Upper lobe of left lung (tissue), 6 donors: ENCODE data around the gene USP24. TPM values are rescaled to one million over a fixed set of nuclear protein-coding genes. Genes with fewer than 3 reads are reported as not detected.

Experiments used
- ATAC-seq, 2 donors: fragments of 200-7000 bp; cut with Tn5 transposase; one replicate each; pipeline ENCODE4 v1.9.1; 2022; ENCODE audit warnings: mild to moderate bottlenecking in 2 of 2, moderate library complexity in 2 of 2; ENCODE audit not compliant: low FRiP score in 2 of 2
- DNase-seq, 2 donors: peaks; one replicate each; pipeline ENCODE4 v3.0.0-alpha.2; 2019 to 2020
- H3K27ac ChIP-seq, 4 donors: fragments of 200-600 bp; sonication (generic); one replicate each; pipeline ENCODE4 v1.5.1; 2016 to 2019
- H3K27me3 ChIP-seq, 4 donors: fragments of 200-600 bp; sonication (generic); one replicate each; pipeline ENCODE4 v1.5.1; 2017 to 2019
- H3K36me3 ChIP-seq, 4 donors: fragments of 200-600 bp; sonication (generic); one replicate each; pipeline ENCODE4 v1.5.1; 2016 to 2019
- H3K4me1 ChIP-seq, 4 donors: fragments of 200-600 bp; sonication (generic); one replicate each; pipeline ENCODE4 v1.5.1; 2018 to 2019
- H3K4me3 ChIP-seq, 4 donors: fragments of 200-600 bp; sonication (generic); one replicate each; pipeline ENCODE4 v1.5.1; 2017 to 2019; ENCODE audit warnings: mild to moderate bottlenecking in 2 of 4, moderate library complexity in 1 of 4
- H3K9me3 ChIP-seq, 4 donors: fragments of 200-600 bp; sonication (generic); one replicate each; pipeline ENCODE4 v1.5.1; 2018 to 2019
- EP300 ChIP-seq, 4 donors: sonication (generic); formaldehyde crosslinking; IDR thresholded peaks; one replicate each; pipeline ENCODE4 v1.5.1; 2017; ENCODE audit warnings: antibody characterized with exemption in 4 of 4, control low read depth in 2 of 4
- POLR2A ChIP-seq, 4 donors: fragments of 450-650 bp; IDR thresholded peaks; one replicate each; pipeline ENCODE4 v1.5.1; 2016 to 2017; ENCODE audit warnings: antibody characterized with exemption in 4 of 4, mild to moderate bottlenecking in 2 of 4
- POLR2AphosphoS5 ChIP-seq, 2 donors: sonication (generic); formaldehyde crosslinking; IDR thresholded peaks; one replicate each; pipeline ENCODE4 v1.5.1; 2017; ENCODE audit warnings: antibody characterized with exemption in 2 of 2
- WGBS, 2 donors: methylation state at CpG; one replicate each; pipeline ENCODE4 v1.1.5; 2017 to 2018; 5-methylcytosine and 5-hydroxymethylcytosine counted together
- total RNA-seq, 6 donors: library from RNA; depleted of rRNA in 4 of 6; stranded (reverse); fragments of >200 nt in 4 of 6; gene quantifications; one replicate each; pipeline versions ENCODE4 v1.1.0 to v1.2.1, GENCODE V29; 2016 to 2021
- TF ChIP-seq, protein P1 (sequence below), 6 experiments: fragments of 450-650 bp in 4 of 6; fragments of 200-600 bp in 2 of 6; sonication (generic) in 2 of 6; IDR thresholded peaks; one replicate each; pipeline ENCODE4 v1.5.1; 2016 to 2019; ENCODE audit warnings: antibody characterized with exemption in 6 of 6
- donor health status: DM: no; HTN: no; CAD: no; lungs with moderate emphysema.
- donor health status: DM: no; HTN: yes; CAD: no; lungs with severe emphysema.

The USP24 gene
- total RNA-seq, 6 donors from 2014 or later = 31.9 to 57.6 (median 41.9) TPM

DNA sequence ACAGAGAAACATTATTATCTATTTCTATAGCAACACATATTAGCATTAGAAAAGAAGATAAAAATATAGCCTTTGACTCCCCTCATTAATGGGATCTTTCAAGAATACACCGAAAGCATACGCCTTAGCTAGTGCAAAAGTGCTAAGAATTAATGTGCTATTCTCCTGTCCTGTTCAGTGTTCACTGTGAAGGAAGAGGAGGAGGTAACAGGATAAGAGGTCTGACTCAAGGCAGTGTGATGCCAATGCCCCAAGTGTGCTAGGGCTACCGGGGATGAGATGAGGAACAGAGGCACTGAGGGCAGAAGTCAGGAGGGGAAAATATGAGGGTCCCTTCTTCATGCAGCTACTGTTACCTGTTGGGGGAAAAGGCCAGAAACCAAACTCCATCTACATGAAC lies 43.5 kb downstream of the USP24 start:
- Histone ChIP-seq H3K4me3 (no peak overlapping the region), H3K4me1 (no peaks in the 10 kb centered on the region), H3K27me3 (no peaks in the 10 kb centered on the region), H3K36me3 (peaks cover 0 to 51% (median 8%) of the 10 kb centered on the region in 4 donors), H3K9me3 (no peaks in the 10 kb centered on the region), H3K27ac (no peak overlapping the region)
- ATAC-seq (no peak), DNase-seq (no peak)
- TF ChIP-seq POLR2A (IDR thresholded peaks at IDR 0.05) = no peak
- TF ChIP-seq POLR2AphosphoS5 (IDR thresholded peaks at IDR 0.05) = no peak
- TF ChIP-seq EP300 (IDR thresholded peaks at IDR 0.05) = no peak
- TF ChIP-seq, protein P1, sequence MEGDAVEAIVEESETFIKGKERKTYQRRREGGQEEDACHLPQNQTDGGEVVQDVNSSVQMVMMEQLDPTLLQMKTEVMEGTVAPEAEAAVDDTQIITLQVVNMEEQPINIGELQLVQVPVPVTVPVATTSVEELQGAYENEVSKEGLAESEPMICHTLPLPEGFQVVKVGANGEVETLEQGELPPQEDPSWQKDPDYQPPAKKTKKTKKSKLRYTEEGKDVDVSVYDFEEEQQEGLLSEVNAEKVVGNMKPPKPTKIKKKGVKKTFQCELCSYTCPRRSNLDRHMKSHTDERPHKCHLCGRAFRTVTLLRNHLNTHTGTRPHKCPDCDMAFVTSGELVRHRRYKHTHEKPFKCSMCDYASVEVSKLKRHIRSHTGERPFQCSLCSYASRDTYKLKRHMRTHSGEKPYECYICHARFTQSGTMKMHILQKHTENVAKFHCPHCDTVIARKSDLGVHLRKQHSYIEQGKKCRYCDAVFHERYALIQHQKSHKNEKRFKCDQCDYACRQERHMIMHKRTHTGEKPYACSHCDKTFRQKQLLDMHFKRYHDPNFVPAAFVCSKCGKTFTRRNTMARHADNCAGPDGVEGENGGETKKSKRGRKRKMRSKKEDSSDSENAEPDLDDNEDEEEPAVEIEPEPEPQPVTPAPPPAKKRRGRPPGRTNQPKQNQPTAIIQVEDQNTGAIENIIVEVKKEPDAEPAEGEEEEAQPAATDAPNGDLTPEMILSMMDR (IDR thresholded peaks at IDR 0.05) = no peak
- 93 to 97% methylated on average over 3 of the region's 3 CpGs for WGBS, 2 donors

DNA sequence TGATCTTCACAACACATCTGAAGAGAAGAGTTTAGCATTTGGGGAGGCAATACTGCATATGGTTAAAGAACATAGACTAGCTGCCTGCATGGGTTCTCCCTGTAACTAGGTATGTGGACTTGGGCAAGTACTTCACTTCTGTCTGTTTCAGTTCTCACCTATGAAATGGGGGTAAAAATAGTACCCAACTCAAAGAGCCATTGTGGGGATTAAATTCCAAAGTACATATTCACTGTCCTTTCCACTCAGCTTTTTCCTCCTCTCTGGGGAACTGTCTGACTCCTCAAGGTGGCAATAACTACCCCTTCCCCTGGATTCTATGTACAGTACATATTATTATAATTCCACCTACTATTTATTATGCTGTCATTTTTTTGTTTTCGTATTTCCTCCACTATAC lies 44.7 kb downstream of the USP24 start:
- Histone ChIP-seq H3K4me1 (no peaks in the 10 kb centered on the region), H3K27me3 (no peaks in the 10 kb centered on the region), H3K9me3 (no peaks in the 10 kb centered on the region), H3K27ac (no peak overlapping the region), H3K4me3 (no peak overlapping the region), H3K36me3 (peaks cover 0 to 55% (median 10%) of the 10 kb centered on the region in 4 donors)
- no peak for DNase-seq
- no peak for ATAC-seq
- TF ChIP-seq POLR2AphosphoS5 (IDR thresholded peaks at IDR 0.05) (no peak), POLR2A (IDR thresholded peaks at IDR 0.05) (no peak), EP300 (IDR thresholded peaks at IDR 0.05) (no peak)
- TF ChIP-seq, protein P1 (IDR thresholded peaks at IDR 0.05) = no peak
- WGBS, 2 donors = 74 to 77% methylated on average over 1 of the region's 1 CpG

DNA sequence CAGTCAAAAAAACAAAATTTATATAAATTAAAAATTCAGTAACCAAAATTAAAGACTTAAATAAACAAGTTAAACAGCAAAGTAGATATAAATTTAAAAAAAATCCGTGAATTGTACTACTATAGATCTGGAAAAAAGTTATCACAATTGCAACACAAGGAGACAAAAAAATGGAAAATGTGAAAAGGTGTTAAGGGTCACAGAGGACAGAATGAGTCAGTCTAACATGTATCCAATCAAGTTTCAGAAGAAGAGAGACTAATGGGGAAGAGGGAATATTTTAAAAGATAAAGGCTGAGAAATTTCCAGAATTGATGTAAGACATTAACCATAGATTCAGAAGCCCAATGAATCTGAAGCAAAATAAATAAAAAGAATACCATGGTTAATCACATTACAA lies 46.0 kb downstream of the USP24 start:
- no peak overlapping the region for H3K4me3 ChIP-seq
- H3K27me3 ChIP-seq = no peaks in the 10 kb centered on the region
- no peak for TF ChIP-seq POLR2A (IDR thresholded peaks at IDR 0.05)
- no peak for TF ChIP-seq EP300 (IDR thresholded peaks at IDR 0.05)
- TF ChIP-seq, protein P1 (IDR thresholded peaks at IDR 0.05) = no peak
- no peak for TF ChIP-seq POLR2AphosphoS5 (IDR thresholded peaks at IDR 0.05)
- ATAC-seq = no peak
- H3K36me3 ChIP-seq = peaks cover 4 to 65% (median 13%) of the 10 kb centered on the region in 4 donors
- H3K4me1 ChIP-seq = no peaks in the 10 kb centered on the region
- 89 to 90% methylated on average over 1 of the region's 1 CpG for WGBS, 2 donors
- no peaks in the 10 kb centered on the region for H3K9me3 ChIP-seq
- H3K27ac ChIP-seq = no peak overlapping the region
- no peak for DNase-seq

DNA sequence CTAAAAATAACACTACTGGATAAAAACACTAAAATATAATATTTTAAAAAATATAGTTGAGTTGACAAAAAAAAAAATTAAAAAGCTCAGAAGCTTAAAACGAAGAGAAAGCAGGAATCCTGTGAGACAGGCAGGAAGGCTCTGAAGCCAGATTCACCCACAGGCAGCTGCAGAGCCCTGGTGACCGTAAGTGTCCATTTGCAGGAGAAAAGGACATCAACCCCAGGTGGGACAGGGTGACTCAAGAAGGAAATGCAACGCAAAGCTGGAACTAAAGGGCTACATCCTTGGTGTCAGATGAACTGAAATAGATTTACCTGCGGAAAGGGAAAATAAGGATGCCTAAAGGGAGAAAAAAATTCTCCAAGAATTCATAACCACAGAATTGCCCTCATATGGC lies 46.8 kb downstream of the USP24 start:
- Histone ChIP-seq H3K27me3 (no peaks in the 10 kb centered on the region), H3K27ac (no peak overlapping the region), H3K9me3 (no peaks in the 10 kb centered on the region), H3K36me3 (peaks cover 4 to 72% (median 14%) of the 10 kb centered on the region in 4 donors), H3K4me1 (no peaks in the 10 kb centered on the region), H3K4me3 (no peak overlapping the region)
- TF ChIP-seq EP300 (IDR thresholded peaks at IDR 0.05) = no peak
- DNase-seq = no peak
- 90 to 94% methylated on average over 4 of the region's 4 CpGs for WGBS, 2 donors
- ATAC-seq = no peak

DNA sequence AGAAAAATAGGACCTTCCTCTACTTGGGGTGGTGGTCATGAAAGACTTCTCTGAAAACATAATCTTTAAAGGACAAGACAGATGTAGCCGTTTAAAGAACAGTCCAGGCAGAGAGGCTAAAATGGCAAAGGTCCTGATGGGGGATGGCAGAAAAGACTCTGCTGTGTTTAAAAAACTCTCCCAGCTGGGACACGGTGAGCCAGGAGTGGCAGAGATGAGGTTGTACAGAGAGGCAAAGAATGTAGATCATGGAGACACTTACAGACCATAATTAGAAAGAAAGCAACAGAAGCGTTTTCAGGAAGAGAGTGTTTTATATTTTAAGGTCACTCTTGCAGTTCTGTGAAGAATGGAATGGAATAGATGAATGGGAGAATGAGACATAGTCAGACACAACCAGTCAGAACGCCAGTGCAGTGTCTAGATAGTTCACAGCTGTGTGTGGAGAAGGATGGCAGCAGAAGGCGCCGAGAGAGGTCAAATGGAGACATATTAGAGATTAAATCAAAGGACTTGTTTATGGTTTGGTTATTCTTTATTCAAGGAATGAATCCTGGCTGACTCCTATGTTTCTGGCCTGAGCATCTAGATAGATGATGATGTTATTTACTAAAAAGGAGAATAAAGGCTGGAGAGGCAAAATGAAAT lies 47.8 kb downstream of the USP24 start:
- H3K4me3 ChIP-seq = no peak overlapping the region
- no peak overlapping the region for H3K27ac ChIP-seq
- WGBS, 2 donors = 83 to 88% methylated on average over 6 of the region's 6 CpGs
- no peaks in the 10 kb centered on the region for H3K27me3 ChIP-seq
- peaks cover 4 to 72% (median 14%) of the 10 kb centered on the region in 4 donors for H3K36me3 ChIP-seq
- ATAC-seq (no peak), DNase-seq (no peak)
- TF ChIP-seq POLR2AphosphoS5 (IDR thresholded peaks at IDR 0.05) = no peak
- no peak for TF ChIP-seq POLR2A (IDR thresholded peaks at IDR 0.05)
- TF ChIP-seq, protein P1 (IDR thresholded peaks at IDR 0.05) = no peak
- no peak for TF ChIP-seq EP300 (IDR thresholded peaks at IDR 0.05)
- H3K9me3 ChIP-seq = no peaks in the 10 kb centered on the region
- no peaks in the 10 kb centered on the region for H3K4me1 ChIP-seq
